GM18517 (cell line): ENCODE data around the gene BRIP1.
A peak's percentile ranks its signal among the peaks of the same experiment; 100 is the strongest.
"Not testable (repeated sequence)": the region's sequence is repeated elsewhere in the genome, so short reads cannot be mapped to it uniquely, and the experiment has no call there.

Source experiments
- ATAC-seq: cut with Tn5 transposase; IDR thresholded peaks from one replicate; pipeline ENCODE4 v1.9.1; 2021; ENCODE audit warnings: mild to moderate bottlenecking, moderate library complexity; ENCODE audit not compliant: unreplicated experiment

Gene BRIP1

GRCh38 chr17:61862975-61863800, at the start of gene BRIP1:
BRIP1 (minus strand) TSS chr17:61863528; CDS start chr17:61861539, 1,989 bp downstream.
- ATAC-seq = peak; percentile 83

- ATAC-seq = no peak
These were observed 45.1 kb upstream of the BRIP1 start for GRCh38 chr17:61908292-61909037.

GRCh38 chr17:61907361-61907760, 44.0 kb upstream of the BRIP1 start:
- ATAC-seq = no peak

- ATAC-seq = peak; percentile 82
These were observed 40.9 kb upstream of the BRIP1 start for GRCh38 chr17:61904094-61904710.

GRCh38 chr17:61903251-61903650, 39.9 kb upstream of the BRIP1 start:
- ATAC-seq = no peak

- ATAC-seq = no peak
These were observed 34.3 kb upstream of the BRIP1 start for GRCh38 chr17:61897548-61898180.

GRCh38 chr17:61895391-61895790, 32.1 kb upstream of the BRIP1 start:
- no peak for ATAC-seq

- not testable (repeated sequence) for ATAC-seq
These were observed 31.0 kb upstream of the BRIP1 start for GRCh38 chr17:61894310-61894709.

- not testable (repeated sequence) for ATAC-seq
These were observed 24.4 kb upstream of the BRIP1 start for GRCh38 chr17:61887733-61888132.

- not testable (repeated sequence) for ATAC-seq
These were observed 22.5 kb upstream of the BRIP1 start for GRCh38 chr17:61885865-61886264.

- no peak for ATAC-seq
These were observed 21.5 kb upstream of the BRIP1 start for GRCh38 chr17:61884864-61885263.

- no peak for ATAC-seq
These were observed 17.3 kb upstream of the BRIP1 start for GRCh38 chr17:61880589-61881102.

- ATAC-seq = no peak
These were observed 15.8 kb upstream of the BRIP1 start for GRCh38 chr17:61878984-61879612.

GRCh38 chr17:61878520-61878919, 15.2 kb upstream of the BRIP1 start:
- ATAC-seq = no peak

GRCh38 chr17:61877837-61878236, 14.5 kb upstream of the BRIP1 start:
- ATAC-seq = no peak

- no peak for ATAC-seq
These were observed 12.5 kb upstream of the BRIP1 start for GRCh38 chr17:61875804-61876203.

- ATAC-seq = no peak
These were observed 12.0 kb upstream of the BRIP1 start for GRCh38 chr17:61875285-61875684.

- ATAC-seq = no peak
These were observed 10.7 kb upstream of the BRIP1 start for GRCh38 chr17:61874075-61874474.

GRCh38 chr17:61872099-61872498, 8.8 kb upstream of the BRIP1 start:
- no peak for ATAC-seq

- no peak for ATAC-seq
These were observed 5.8 kb upstream of the BRIP1 start for GRCh38 chr17:61869138-61869537.
